Measurements from ENCODE around the gene RNF14.
"Not testable (repeated sequence)": the region's sequence is repeated elsewhere in the genome, so short reads cannot be mapped to it uniquely, and the experiment has no call there.

The RNF14 gene

GRCh38 chr5:141968914-141969608, at the start of gene RNF14:
Gene RNF14, plus strand, starts transcription at chr5:141969105. Its CDS starts 4,484 bp downstream, at chr5:141973589.
- peak; percentile 77 for DNase-seq (ENCODE audit: low read depth, low spot score)

DNA sequence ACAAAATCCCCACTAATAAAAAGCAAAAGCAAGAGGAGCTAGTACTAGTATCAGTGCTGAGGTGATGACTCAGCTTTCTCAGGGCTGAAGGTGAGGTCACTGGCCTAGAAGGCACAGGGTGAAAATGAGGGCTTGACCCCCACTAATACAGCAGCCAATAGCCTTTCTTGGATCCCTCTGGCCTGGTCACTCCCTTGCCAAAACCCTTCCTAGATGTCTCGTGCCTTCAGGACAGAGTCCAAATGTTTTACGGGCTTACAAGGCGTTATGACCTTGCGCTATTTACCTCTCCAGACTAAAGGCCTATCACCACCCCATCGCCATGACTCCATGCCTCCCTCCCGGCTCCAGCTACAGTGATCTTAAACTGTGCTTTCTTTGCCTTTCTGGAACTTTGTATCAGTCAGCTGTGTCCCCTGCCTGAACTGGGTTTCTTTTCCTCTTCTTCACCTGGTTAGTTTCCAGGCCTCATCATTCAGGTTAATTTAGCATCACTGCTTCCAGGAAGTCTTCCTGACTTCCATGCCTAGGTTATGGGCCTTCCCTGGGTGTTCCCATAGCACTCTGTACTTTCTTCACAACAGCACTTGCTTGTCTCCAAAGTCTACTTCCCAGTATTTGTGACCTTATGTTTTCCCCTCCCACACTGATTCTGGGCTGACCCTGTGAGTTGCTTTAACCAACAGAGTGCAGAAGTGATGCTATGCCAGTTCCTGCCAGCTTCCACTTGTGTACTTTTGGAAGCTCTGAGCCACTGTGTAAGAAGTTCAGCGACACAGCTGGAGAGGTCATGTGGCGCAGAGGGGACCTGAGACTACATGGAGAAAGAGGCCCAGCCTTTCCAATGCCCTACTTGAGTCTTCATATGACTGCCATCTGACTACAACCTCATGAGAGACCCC, 49.4 kb upstream of the RNF14 start:
- DNase-seq (ENCODE audit: low read depth, low spot score) = no peak

DNA sequence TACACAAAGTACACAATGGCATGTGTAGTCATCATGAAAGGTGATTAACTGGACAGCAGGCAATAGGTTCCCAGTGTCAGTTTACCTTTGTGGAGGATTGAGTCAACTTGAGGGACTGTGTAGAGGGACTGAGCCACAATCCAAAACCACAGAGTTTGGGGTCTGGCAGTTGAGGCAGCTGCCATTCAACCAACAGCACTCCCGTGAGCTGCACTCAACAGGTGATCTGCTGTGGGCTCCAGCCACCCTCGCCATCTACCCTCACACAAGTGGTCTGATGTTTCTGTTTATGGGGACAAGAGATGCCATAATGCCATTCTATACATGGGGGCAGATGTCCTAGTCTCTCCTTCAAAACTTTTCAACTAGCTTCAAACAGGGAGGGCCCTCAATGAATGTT, 48.1 kb upstream of the RNF14 start:
- no peak for DNase-seq (ENCODE audit: low read depth, low spot score)

- DNase-seq (ENCODE audit: low read depth, low spot score) = not testable (repeated sequence)
These were observed 46.0 kb upstream of the RNF14 start for GRCh38 chr5:141922827-141923447.

GRCh38 chr5:141923448-141924313, 45.2 kb upstream of the RNF14 start, which contains the start of gene DELE1:
Gene DELE1, plus strand, starts transcription at chr5:141923871. Its CDS starts 71 bp downstream, at chr5:141923942.
- peak; percentile 78 for DNase-seq (ENCODE audit: low read depth, low spot score)

DNA sequence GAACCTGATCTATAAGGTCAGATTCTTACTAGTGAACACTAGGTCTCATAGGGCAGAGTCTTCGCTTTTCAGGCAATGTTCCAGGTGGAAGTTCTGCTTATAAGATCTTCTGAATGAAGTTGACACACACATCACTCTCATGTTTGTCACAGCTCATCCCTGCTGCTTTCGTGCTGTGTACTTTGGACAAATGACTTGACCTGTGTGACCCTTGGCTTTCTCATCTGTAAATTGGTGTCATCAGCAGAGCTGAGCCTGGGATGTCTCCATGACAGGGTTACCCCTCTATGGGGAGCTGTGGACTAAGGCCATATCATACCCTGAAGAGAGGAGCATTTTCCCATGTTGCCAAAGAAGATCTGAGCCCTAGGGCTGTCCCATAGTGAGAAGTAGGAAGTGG, 42.5 kb upstream of the RNF14 start:
- no peak for DNase-seq (ENCODE audit: low read depth, low spot score)

GRCh38 chr5:141928051-141928450, 40.9 kb upstream of the RNF14 start:
- DNase-seq (ENCODE audit: low read depth, low spot score) = no peak

GRCh38 chr5:141929398-141930058, 39.4 kb upstream of the RNF14 start:
- no peak for DNase-seq (ENCODE audit: low read depth, low spot score)

DNA sequence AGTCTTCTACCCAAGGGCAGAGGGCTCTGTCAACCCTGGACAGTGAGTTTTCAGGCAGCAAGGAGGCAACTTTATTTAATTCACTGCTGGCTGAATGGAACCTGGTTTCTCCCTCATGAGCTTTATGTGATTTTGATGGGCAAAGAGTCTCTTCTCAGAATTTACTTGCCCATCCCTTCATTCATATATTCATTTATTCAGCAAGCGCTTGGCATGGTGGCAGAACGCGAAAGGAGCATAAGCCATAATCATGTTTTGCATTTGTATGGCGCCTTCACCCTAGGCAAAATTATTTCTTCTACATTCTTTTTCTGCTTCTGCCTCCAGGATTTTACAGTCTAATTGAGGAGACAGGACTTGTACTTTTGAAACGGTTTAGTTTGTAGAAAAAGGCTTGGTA, 37.2 kb upstream of the RNF14 start:
- no peak for DNase-seq (ENCODE audit: low read depth, low spot score)

- no peak for DNase-seq (ENCODE audit: low read depth, low spot score)
These were observed 35.8 kb upstream of the RNF14 start for GRCh38 chr5:141933151-141933550.

DNA sequence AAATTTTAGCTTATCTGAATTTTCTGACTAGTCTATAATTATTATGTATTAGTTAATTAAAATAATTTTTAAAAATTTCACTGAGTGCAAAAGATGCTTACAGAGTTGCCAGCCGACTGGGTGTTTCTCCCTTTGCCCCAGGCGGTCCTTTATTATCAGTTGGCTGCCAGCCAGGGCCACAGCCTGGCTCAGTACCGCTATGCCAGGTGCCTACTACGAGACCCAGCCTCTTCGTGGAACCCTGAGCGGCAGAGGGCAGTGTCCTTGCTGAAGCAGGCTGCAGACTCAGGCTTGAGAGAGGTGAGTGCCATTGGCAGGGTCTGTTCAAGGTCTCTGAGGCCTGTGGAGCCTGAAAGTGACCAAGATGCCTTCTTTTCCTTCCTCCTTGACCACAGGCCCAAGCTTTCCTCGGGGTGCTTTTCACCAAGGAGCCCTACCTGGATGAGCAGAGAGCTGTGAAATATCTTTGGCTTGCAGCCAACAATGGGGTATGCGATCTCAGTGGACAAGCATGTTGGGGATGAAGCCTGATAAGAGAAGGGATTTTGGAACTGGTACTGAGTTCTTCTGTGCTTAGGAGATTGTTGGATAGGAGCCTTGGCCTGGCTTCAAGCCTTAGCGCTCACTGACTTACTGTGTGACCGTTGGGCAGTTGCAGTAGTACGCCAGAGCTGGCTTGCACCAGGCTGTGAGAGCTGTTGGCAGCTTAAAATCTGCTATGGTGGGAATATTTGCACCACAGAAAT, 34.6 kb upstream of the RNF14 start:
- DNase-seq (ENCODE audit: low read depth, low spot score) = no peak

- DNase-seq (ENCODE audit: low read depth, low spot score) = no peak
These were observed 33.4 kb upstream of the RNF14 start for GRCh38 chr5:141935538-141935937.

GRCh38 chr5:141940695-141941271, 28.1 kb upstream of the RNF14 start:
- DNase-seq (ENCODE audit: low read depth, low spot score) = no peak

DNA sequence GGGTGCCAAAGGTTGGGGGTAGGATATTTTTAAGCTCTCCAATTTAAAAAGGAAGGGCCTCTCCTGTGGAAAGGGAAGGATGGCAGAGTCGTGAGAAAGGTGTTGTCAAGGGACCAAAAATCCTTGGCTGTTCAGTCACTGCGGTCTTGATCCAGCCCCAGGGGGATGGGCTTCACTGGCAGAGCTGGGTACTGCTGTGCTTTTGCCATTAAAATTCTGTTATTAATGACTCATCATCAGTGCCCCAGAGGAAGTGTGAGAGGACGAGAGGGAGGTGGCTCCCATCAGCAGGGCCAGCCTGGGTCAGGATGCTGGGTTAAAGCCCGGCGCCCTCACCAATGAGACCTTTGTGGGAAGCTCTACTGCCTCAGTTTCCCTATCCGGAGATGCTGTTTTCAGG, 27.6 kb upstream of the RNF14 start:
- no peak for DNase-seq (ENCODE audit: low read depth, low spot score)

DNA sequence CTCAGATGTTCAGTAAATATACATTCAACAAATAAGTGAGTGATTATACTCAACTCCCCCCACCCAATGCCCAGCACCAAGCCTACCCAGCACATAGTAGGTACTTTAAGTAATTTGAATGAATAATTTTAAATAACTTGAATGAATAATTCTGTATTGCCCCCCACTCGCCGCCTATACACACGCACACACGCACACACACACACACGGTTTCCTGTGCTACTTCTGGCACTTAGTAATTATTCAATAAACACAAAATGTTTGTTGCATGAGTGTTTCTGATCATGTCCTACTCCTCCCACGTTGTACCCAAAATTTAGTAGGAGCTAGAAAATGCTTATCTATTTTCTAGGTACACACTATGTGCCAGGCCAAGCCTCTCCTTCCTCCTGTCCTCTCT, 27.1 kb upstream of the RNF14 start:
- no peak for DNase-seq (ENCODE audit: low read depth, low spot score)

DNA sequence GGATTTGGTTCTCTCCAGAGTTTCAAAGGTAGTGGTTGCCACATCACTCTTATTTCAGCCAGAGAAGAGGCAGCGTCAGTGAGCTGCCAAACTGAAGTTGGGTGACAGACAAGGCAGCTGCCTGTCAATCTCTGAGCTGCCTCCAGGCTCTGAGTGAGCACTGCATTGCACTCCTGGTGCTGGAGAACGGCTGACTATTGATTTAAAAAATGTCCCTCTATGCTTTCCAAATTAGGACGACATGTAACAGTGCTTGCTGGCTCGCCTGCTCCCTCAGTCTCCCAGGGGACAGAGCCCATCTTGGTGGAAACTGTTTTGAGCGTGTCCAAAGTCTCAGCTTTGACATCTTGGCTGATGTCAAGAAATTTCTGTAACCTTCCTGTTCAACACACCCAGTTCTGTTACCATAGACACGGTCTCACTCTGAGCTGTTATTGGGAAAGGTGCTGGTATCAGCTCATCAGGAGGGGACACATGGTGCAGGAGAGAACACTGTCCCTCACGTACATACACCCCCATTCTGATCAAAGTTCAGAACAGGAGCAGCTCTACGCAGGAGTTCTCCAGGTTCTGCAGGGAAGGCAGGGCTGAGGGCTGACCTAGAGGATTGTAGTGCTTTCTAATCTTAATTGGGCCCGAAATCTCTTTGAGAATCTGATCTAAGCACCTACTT, 26.6 kb upstream of the RNF14 start:
- no peak for DNase-seq (ENCODE audit: low read depth, low spot score)

GRCh38 chr5:141944076-141944475, 24.8 kb upstream of the RNF14 start:
- DNase-seq (ENCODE audit: low read depth, low spot score) = no peak

DNA sequence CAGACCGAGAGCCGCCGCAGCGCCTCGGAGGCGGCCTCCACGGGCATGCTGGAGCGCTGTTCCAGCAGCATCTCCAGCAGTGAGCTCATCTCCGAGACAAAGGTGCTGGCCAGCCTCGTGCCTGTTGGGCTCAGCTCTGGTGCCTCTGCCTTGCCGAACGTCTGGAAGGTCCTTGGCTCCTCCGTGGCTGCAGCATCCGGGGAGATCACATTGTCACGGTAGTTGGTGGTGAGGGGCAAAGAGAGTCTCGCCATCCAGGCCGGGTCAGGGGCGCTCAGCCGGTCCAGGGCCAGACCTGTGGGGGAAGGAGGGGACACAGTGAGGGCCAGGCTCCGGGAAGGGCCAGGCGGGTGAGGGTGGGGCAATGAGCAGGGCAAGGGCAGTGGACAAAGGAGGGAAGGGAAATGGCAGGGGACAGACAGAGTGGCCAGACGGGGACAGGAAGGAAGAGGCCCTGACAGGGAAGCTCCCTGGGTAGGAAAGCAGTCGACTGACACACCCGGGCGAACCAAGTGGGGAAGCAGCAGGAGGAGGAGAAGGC, 23.3 kb upstream of the RNF14 start:
- DNase-seq (ENCODE audit: low read depth, low spot score) = no peak

GRCh38 chr5:141947316-141947715, 21.6 kb upstream of the RNF14 start:
- no peak for DNase-seq (ENCODE audit: low read depth, low spot score)

Measured in brain pericyte (primary cell).